GM12878 (cell line): Measurements from ENCODE around the gene SBF2. TPM values are rescaled to one million over a fixed set of nuclear protein-coding genes. Genes with fewer than 3 reads are reported as not detected.

Experiments
- ATAC-seq: fragments of 200-7000 bp; cut with Tn5 transposase; 3 replicates; pipeline ENCODE4 v1.9.1; 2020; ENCODE audit warnings: mild to moderate bottlenecking, moderate library complexity
- BruUV-seq: library from RNA; stranded (reverse); fragments of 400-500 nt; replicated peaks from 2 replicates; lab custom pipeline; 2021; lab: Mats Ljungman, UMichigan
- CTCF ChIA-PET: fragments of 300-600 bp; sonication (Branson Sonifier 250); formaldehyde crosslinking; extraction: SDS; loops from one replicate; lab custom pipeline; 2021; ENCODE audit warnings: inconsistent platforms; lab: Yijun Ruan, JAX
- POLR2A ChIA-PET: fragments of 350-600 bp; formaldehyde crosslinking; extraction: SDS; loops from one replicate; lab custom pipeline; 2021; ENCODE audit warnings: inconsistent platforms; lab: Charles Lee
- RAD21 ChIA-PET: fragments of 300-600 bp; sonication (Branson Sonifier 250); formaldehyde crosslinking; loops from one replicate; lab custom pipeline; 2023; ENCODE audit warnings: antibody characterized with exemption; ENCODE audit not compliant: unreplicated experiment; lab: Charles Lee
- SMC1A ChIA-PET: fragments of 300-600 bp; sonication (Branson Sonifier 250); formaldehyde crosslinking; loops from one replicate; lab custom pipeline; 2023; ENCODE audit not compliant: unreplicated experiment, uncharacterized antibody; lab: Charles Lee
- DNase-seq: peaks from one replicate; pipeline ENCODE4 v3.0.0-alpha.2; 2011; ENCODE audit warnings: low read depth, low spot score
- FAIRE-seq: peaks from 3 replicates; lab custom pipeline; 2011; peaks lifted over from hg19 to GRCh38; lab: Jason Lieb, UNC
- H2AFZ ChIP-seq: 2 replicates; pipeline ENCODE4 v1.6.0; 2011; ENCODE audit warnings: low read depth, low read length, control low read depth; ENCODE audit not compliant: control insufficient read depth
- H3K27ac ChIP-seq: 2 replicates; pipeline ENCODE4 v1.5.1; 2011; ENCODE audit warnings: control low read depth; ENCODE audit not compliant: control insufficient read depth, insufficient read depth
- H3K27me3 ChIP-seq, 2 experiments: replicated peaks in 1 of 2; 2 replicates each; pipeline versions ENCODE4 v1.6.0 to v1.6.1; 2011; ENCODE audit warnings: low read length in 1 of 2; ENCODE audit not compliant: control insufficient read depth in 2 of 2, insufficient read depth in 2 of 2
- H3K36me3 ChIP-seq, 2 experiments: 2 replicates each; pipeline ENCODE4 v1.5.1; 2011; ENCODE audit warnings: low read length in 1 of 2; ENCODE audit not compliant: control insufficient read depth in 2 of 2, insufficient read depth in 2 of 2
- H3K4me1 ChIP-seq: 2 replicates; pipeline ENCODE4 v1.6.1; 2011; ENCODE audit warnings: mild to moderate bottlenecking, low read length, moderate library complexity, mixed read lengths; ENCODE audit not compliant: control insufficient read depth, insufficient read depth
- H3K4me2 ChIP-seq: 2 replicates; pipeline ENCODE4 v1.6.0; 2011; ENCODE audit warnings: control low read depth; ENCODE audit not compliant: control insufficient read depth, insufficient read depth
- H3K4me3 ChIP-seq: fragments of 200-600 bp; sonication (generic); 2 replicates; pipeline ENCODE4 v1.5.1; 2016
- H3K79me2 ChIP-seq: 2 replicates; pipeline ENCODE4 v1.6.0; 2011; ENCODE audit warnings: low read length; ENCODE audit not compliant: control insufficient read depth, insufficient read depth
- H3K9ac ChIP-seq: 2 replicates; pipeline ENCODE4 v1.8.0; 2011; ENCODE audit warnings: low read length, control low read depth, mixed read lengths; ENCODE audit not compliant: control insufficient read depth, insufficient read depth
- H3K9me3 ChIP-seq: replicated peaks from 3 replicates; pipeline ENCODE4 v1.5.1; 2011; ENCODE audit warnings: mild to moderate bottlenecking, low read length; ENCODE audit not compliant: control insufficient read depth, insufficient read depth
- H4K20me1 ChIP-seq: 2 replicates; pipeline ENCODE4 v1.6.0; 2011; ENCODE audit not compliant: control insufficient read depth, insufficient read depth
- ATF2 ChIP-seq: IDR thresholded peaks from 2 replicates; pipeline ENCODE4 v1.6.1; 2012; ENCODE audit warnings: low read length, inconsistent platforms
- BHLHE40 ChIP-seq, 2 experiments: fragments of 450-650 bp in 1 of 2; IDR thresholded peaks; 2 replicates each; pipeline ENCODE4 v1.6.1; 2011 to 2017; ENCODE audit warnings: low read depth in 2 of 2, borderline replicate concordance in 1 of 2, improper control_type of control experiment in 1 of 2, low read length in 1 of 2, mild to moderate bottlenecking in 1 of 2
- CHD1 ChIP-seq: IDR thresholded peaks from 2 replicates; pipeline ENCODE4 v1.6.1; 2012; ENCODE audit warnings: low read depth, low read length, improper control_type of control experiment
- CUX1 ChIP-seq: IDR thresholded peaks from 2 replicates; pipeline ENCODE4 v1.6.1; 2012; ENCODE audit warnings: improper control_type of control experiment, low read depth, low read length; ENCODE audit not compliant: insufficient replicate concordance
- GATAD2B ChIP-seq: fragments of 450-650 bp; conservative IDR thresholded peaks from 2 replicates; pipeline ENCODE4 v1.6.1; 2017; ENCODE audit warnings: low read depth, mild to moderate bottlenecking, moderate library complexity
- PAX8 ChIP-seq: fragments of 450-650 bp; IDR thresholded peaks from 2 replicates; pipeline ENCODE4 v1.6.1; 2017; ENCODE audit warnings: mild to moderate bottlenecking, moderate library complexity
- RAD21 ChIP-seq: IDR thresholded peaks from 2 replicates; pipeline ENCODE4 v1.6.1; 2011; ENCODE audit warnings: mild to moderate bottlenecking, low read depth, low read length, moderate library complexity; ENCODE audit not compliant: insufficient read depth
- RELA ChIP-seq: fragments of 450-650 bp; IDR thresholded peaks from 2 replicates; pipeline ENCODE4 v1.8.0; 2014; ENCODE audit warnings: borderline replicate concordance; ENCODE audit not compliant: partially characterized antibody
- SIN3A ChIP-seq: IDR thresholded peaks from 2 replicates; pipeline ENCODE4 v1.6.1; 2012; ENCODE audit warnings: low read depth, low read length, improper control_type of control experiment
- TAF1 ChIP-seq: IDR thresholded peaks from 2 replicates; pipeline ENCODE4 v1.6.1; 2011; ENCODE audit warnings: mild to moderate bottlenecking, low read depth, low read length, borderline replicate concordance
- YBX1 ChIP-seq: fragments of 450-650 bp; IDR thresholded peaks from 2 replicates; pipeline ENCODE4 v1.6.1; 2016; ENCODE audit warnings: antibody characterized with exemption
- YY1 ChIP-seq: IDR thresholded peaks from 2 replicates; pipeline ENCODE4 v1.6.1; 2011; ENCODE audit warnings: low read depth, mild to moderate bottlenecking, low read length
- ZNF622 ChIP-seq: fragments of 450-650 bp; IDR thresholded peaks from 2 replicates; pipeline ENCODE4 v1.6.1; 2017; ENCODE audit warnings: mild to moderate bottlenecking, inconsistent platforms
- WGBS: methylation state at CpG from one replicate; pipeline ENCODE4 v1.1.6; 2016; ENCODE audit warnings: low lambda C conversion rate; ENCODE audit not compliant: insufficient replicate concordance, insufficient coverage; ENCODE audit errors: missing lambda C conversion rate; 5-methylcytosine and 5-hydroxymethylcytosine counted together
- in situ Hi-C: fragments of 300-500 bp; cut with MboI; formaldehyde crosslinking; loops from 9 replicates; pipeline ENCODE4 v1.14.3; 2018; ENCODE audit warnings: mixed read lengths
- intact Hi-C: fragments of 100-400 bp; cut with micrococcal nuclease; formaldehyde crosslinking; loops from one replicate; pipeline ENCODE4 v1.14.2; 2022; ENCODE audit not compliant: unreplicated experiment
- polyA plus RNA-seq, 11 experiments: library from polyadenylated mRNA; depleted of rRNA in 4 of 11; unstranded in 6 of 11; stranded (reverse) in 5 of 11; fragments of >200 nt; fragmentation: Nextera tagmentation in 4 of 11; fragmentation: Illumina TruSeq in 1 of 11; extraction: Ambion mirVana in 4 of 11; extraction: Trizol in 1 of 11; gene quantifications; 1 replicate in 1 of 11; 2 replicates in 10 of 11; pipeline versions ENCODE4 v1.2.1 to v1.2.3, GENCODE V29; 2011 to 2016; ENCODE audit warnings: inconsistent platforms in 2 of 11, missing spikeins in 2 of 11, low read depth in 1 of 11
- total RNA-seq, 4 experiments: library from RNA; depleted of rRNA in 3 of 4; stranded (reverse); fragments of >200 nt in 3 of 4; fragmentation: Illumina TruSeq in 1 of 4; extraction: Trizol in 1 of 4; gene quantifications; 2 replicates each; pipeline versions ENCODE4 v1.2.1 to v1.2.3, GENCODE V29; 2013 to 2021
- TF ChIP-seq, protein P1 (sequence below): fragments of 450-650 bp; IDR thresholded peaks from 2 replicates; pipeline ENCODE4 v1.6.1; 2017; ENCODE audit warnings: mild to moderate bottlenecking

The SBF2 gene
- total and polyA plus RNA-seq, 10 of the 15 experiments (the other 5 are each of a cell fraction or from before 2014, with no cell fraction given): 0.24 to 2.3 (median 1.1) TPM

DNA sequence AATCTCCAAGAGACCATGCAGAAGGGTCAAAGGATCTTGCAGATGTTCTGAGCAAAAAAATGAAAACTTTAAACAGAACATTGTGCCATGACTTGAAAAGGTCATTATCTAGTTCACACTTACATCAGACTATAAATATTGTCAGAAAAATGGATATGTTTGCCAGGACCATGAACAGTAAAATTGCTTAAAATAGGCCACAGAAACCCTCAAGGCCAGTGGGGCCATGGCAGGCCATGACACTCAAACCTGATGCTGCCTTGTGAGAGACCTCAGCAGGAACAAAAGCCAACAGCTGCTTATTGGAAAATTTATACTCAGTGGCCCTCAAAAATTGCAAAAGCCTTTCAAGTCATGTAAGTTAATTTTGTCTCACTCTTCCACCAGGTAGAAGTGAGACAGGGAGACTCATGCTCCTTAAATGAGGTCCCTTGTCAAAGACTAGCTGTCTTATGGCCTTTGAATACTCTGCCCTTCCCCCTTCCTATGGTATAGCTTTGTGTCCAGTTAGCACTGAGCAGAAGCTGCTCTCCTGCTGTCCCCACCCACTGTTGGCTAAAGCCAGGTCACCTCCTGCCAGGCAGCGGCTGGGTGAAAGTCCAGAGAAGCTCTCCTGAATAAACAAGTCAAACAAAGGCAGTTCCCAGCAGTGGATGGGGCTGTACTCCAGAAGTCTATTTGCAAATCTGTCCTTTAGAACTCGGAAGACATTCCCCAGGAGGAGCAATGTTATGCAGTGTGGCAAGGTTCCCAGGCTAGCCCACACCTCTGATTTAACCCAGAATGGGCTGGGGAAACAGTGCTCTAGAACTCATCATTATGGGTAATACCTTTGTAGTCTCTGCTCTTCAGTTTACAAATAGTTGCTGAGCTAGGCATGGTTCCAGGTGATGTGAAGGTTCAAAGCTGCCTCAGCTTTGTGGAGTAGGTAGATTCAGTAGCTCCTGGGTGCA is 32.3 kb upstream of the SBF2 start:
- in situ Hi-C loops (loop anchor here (10.0 kb wide), 1 partner anchor 561 kb away; no protein-coding TSS in a partner anchor), intact Hi-C loops (no loop called here)
- Histone ChIP-seq H3K4me3 (no peak overlapping the region), H4K20me1 (no peaks in the 10 kb centered on the region), H3K9me3 (no peaks in the 10 kb centered on the region), H3K27ac (no peak overlapping the region), H3K9ac (no peak overlapping the region), H3K4me2 (no peak overlapping the region), H3K4me1 (no peaks in the 10 kb centered on the region), H3K27me3 (0 out of 4 replicates have a peak, but pooled peaks cover 0 to 1% of the 10 kb centered on the region in 2 experiments), H3K36me3 (no peaks in the 10 kb centered on the region), H3K79me2 (no peaks in the 10 kb centered on the region), H2AFZ (no peak overlapping the region)
- TF ChIP-seq CUX1: no peak
- no peak for TF ChIP-seq YY1
- no peak for TF ChIP-seq ZNF622
- no peak for TF ChIP-seq RELA
- no peak for TF ChIP-seq GATAD2B
- TF ChIP-seq YBX1: no peak
- TF ChIP-seq, protein P1, sequence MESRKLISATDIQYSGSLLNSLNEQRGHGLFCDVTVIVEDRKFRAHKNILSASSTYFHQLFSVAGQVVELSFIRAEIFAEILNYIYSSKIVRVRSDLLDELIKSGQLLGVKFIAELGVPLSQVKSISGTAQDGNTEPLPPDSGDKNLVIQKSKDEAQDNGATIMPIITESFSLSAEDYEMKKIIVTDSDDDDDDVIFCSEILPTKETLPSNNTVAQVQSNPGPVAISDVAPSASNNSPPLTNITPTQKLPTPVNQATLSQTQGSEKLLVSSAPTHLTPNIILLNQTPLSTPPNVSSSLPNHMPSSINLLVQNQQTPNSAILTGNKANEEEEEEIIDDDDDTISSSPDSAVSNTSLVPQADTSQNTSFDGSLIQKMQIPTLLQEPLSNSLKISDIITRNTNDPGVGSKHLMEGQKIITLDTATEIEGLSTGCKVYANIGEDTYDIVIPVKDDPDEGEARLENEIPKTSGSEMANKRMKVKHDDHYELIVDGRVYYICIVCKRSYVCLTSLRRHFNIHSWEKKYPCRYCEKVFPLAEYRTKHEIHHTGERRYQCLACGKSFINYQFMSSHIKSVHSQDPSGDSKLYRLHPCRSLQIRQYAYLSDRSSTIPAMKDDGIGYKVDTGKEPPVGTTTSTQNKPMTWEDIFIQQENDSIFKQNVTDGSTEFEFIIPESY: no peak
- TF ChIP-seq SIN3A: no peak
- TF ChIP-seq RAD21: no peak
- no peak for TF ChIP-seq ATF2
- no peak for TF ChIP-seq CHD1
- TF ChIP-seq BHLHE40 (IDR thresholded peaks at IDR 0.05; ENCODE audit: borderline replicate concordance in 1 of 2, low read depth in 2 of 2, low read length in 1 of 2): no peak
- TF ChIP-seq TAF1: no peak
- no peak for TF ChIP-seq PAX8
- ATAC-seq: no peak
- ChIA-PET SMC1A (interaction anchor here (0.6 to 6.5 kb wide), 12 partner anchors 12 to 465 kb away, joined by 3 to 55 read pairs (median 6); partner anchors contain the start of gene ADM), CTCF (interaction anchor here (0.7 to 4.6 kb wide), 11 partner anchors 10 to 577 kb away, joined by 3 to 52 read pairs (median 4); no protein-coding TSS in a partner anchor), RAD21 (interaction anchor here (0.9 to 3.2 kb wide), 7 partner anchors 8 to 119 kb away, joined by 3 to 14 read pairs (median 6); no protein-coding TSS in a partner anchor), POLR2A (interaction anchor here (0.5 to 0.7 kb wide), 2 partner anchors 52 to 114 kb away, joined by 3 read pairs; no protein-coding TSS in a partner anchor)
- no peak for FAIRE-seq
- no peak for DNase-seq
- 40% methylated on average over 2 of the region's 2 CpGs for WGBS
- no TSS peak for BruUV-seq
